Activated T-cell treated with anti-CD3 and anti-CD28 coated beads, Interleukin-2, amount 50 U/mL, for 4 hours (primary cell): Measurements from ENCODE around the gene CNTFR. TPM values are rescaled to one million over a fixed set of nuclear protein-coding genes. Genes with fewer than 3 reads are reported as not detected.

Experiments
- ATAC-seq, 2 donors: fragments of 200-7000 bp; cut with Tn5 transposase; one replicate each; pipeline ENCODE4 v1.10.0; 2021
- DNase-seq: peaks from one replicate; pipeline ENCODE4 v3.0.0-alpha.2; 2020
- H3K27me3 Mint-ChIP-seq: one replicate; pipeline ENCODE4 v1.8.0; 2021; ENCODE audit warnings: low read depth, mixed read lengths
- H3K36me3 Mint-ChIP-seq: one replicate; pipeline ENCODE4 v1.8.0; 2022; ENCODE audit warnings: mixed read lengths; ENCODE audit not compliant: insufficient read depth
- H3K4me1 Mint-ChIP-seq: one replicate; pipeline ENCODE4 v1.8.0; 2021; ENCODE audit warnings: low read depth, mixed read lengths
- H3K4me3 Mint-ChIP-seq: one replicate; pipeline ENCODE4 v1.8.0; 2021; ENCODE audit warnings: mild to moderate bottlenecking, moderate library complexity, mixed read lengths
- H3K9me3 Mint-ChIP-seq: one replicate; pipeline ENCODE4 v1.8.0; 2021; ENCODE audit warnings: mixed read lengths
- total RNA-seq, 3 donors: library from RNA; stranded (reverse); gene quantifications; one replicate each; pipeline ENCODE4 v1.2.1, GENCODE V29; 2021

CNTFR gene
- total RNA-seq, 3 donors from 2014 or later = 0.18 TPM; not detected in 2

DNA sequence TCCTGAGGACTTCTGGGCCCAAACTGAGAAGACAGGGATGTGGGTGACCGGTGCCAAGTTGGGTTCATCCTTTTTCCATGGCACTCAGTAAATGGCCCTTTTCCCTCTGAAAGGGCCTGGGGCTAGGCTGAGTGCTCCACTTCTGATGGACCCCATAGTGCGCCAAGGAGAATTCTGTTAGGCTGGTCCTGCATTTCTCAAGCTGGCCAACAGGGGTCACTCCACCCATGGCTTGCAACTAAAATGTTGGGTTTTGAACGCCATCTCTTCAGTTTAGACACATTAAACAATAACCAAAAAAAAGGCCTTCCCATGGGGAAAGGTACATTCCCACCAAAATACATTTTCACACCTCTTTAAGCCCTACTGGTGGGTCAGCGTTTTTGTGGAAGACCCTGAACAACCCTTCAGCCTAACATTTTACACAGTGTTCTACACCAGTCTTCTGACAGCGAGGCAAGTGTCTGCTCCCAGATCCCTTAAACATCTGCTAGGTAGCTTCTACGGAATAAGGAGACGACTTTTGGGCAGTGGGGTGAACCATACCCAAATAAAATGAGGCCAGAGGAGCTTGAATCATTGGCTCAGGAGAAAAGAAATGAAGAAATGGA, 27.3 kb downstream of the CNTFR start:
- Mint-ChIP-seq H3K27me3 (peaks cover 49% of the 10 kb centered on the region), H3K4me1 (no peaks in the 10 kb centered on the region), H3K9me3 (peaks cover 3% of the 10 kb centered on the region), H3K4me3 (no peak overlapping the region), H3K36me3 (no peaks in the 10 kb centered on the region)
- DNase-seq (no peak), ATAC-seq (no peak)

DNA sequence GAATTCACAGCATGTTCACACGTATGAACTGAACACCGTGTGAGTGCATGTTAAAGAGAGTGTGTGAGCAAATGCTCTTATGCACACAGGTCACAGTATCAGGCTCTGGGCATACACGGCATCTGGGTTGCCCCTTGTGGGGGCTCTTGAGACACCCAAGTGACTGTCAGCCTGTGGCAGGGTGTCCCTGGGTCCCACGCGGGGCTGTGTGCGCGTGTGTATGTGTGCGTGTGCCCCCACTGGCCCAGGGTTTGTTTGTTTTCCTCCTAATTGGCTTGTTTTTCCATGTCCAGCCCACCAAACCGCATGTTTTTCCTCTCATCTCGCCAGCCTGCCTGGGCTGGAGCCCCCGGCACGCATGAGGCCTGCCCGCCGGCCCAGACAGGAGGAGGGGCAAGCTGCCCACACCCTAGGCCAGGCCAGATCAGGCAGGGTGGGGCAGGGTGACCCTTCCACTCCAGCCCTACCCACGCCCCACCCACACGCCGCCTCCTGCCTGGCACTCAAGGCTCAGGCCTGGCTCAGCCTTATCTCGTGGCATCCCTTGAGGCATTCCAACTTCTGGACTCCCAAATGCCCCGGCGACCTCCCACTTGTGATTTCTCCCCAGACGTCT, 28.8 kb downstream of the CNTFR start:
- Mint-ChIP-seq H3K4me1 (no peaks in the 10 kb centered on the region), H3K9me3 (peaks cover 3% of the 10 kb centered on the region), H3K4me3 (no peak overlapping the region), H3K27me3 (peaks cover 46% of the 10 kb centered on the region), H3K36me3 (no peaks in the 10 kb centered on the region)
- no peak for DNase-seq
- ATAC-seq = no peak

DNA sequence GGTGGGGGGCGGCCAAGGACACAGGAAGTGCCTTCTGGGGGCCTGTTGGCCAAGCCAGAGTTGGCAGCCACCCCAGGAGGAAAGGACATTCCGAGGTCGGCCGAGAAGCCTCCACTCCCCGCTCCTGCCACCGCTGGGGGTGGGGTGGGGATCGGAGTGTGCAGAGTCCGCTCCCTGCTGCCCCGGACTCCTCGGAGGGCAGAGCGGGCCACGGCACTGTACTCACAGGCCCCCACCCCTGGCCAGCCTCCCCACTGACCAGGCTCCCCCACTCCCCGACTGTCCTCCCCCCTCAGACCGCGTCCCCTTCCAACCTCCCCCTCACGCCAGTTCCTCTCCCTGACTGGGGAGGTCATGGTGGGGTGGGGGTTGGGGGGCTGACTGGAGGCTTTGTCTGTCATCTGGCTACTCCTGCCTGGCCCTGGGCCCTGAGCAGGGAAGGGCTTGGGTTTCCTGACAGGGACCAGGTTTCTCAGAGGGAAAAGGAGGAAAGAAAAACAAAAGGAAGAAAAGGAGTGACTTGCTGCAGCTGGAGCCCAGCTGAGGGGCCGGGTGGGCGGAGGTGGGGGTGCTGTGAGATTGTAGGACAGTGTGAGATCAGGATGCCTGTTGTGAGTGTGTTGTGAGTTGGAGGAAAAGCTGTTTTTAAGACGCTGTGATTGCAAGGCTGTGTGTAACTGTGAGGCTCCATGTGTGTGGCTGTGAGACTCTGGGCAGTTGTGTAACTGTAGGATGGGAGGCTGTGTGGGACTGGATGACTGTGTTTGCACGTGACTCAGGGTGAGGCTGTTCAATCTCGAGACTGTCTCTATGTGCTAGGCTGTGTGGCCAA, 29.7 kb downstream of the CNTFR start:
- peak; percentile 38 to 53 for ATAC-seq
- Mint-ChIP-seq H3K27me3 (peaks cover 46% of the 10 kb centered on the region), H3K9me3 (peaks cover 3% of the 10 kb centered on the region)

DNA sequence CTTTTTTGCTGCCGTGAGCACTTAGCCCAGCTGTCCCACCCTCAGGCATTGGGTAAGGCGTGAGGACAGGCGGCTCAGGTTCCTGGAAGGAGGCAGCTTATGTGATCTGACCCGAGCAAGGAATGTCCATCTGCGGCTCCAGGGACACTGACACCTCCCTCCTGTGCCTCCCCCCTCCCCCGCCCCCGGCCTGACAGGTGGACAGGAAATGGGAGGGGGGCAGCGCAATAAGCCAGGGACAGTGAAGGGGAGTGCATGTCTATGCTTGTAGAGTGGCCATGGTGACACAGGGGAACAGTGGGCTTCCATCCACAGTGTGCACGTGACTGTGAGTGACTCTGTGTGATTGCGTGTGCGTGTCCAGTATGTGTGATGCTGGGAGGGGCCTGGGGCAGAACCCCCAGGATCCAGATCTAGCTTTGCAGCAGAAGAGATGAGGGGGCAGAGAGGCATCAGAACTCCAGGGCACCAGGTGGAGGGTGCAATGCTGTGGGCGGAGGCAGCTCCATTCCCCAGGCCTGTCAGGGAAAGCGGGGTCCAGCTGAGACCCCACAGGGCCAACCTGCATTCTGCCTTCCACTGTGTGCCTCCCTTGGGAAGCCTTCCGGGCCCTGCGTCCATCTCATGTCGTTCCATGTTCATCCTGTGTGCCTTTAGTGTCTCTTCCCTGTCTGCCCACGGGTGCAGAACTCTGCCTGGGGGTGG, 30.5 kb downstream of the CNTFR start:
- ATAC-seq (no peak), DNase-seq (no peak)
- H3K36me3 Mint-ChIP-seq = no peaks in the 10 kb centered on the region
- H3K4me3 Mint-ChIP-seq = no peak overlapping the region
- H3K4me1 Mint-ChIP-seq = no peaks in the 10 kb centered on the region
- H3K27me3 Mint-ChIP-seq = peaks cover 44% of the 10 kb centered on the region
- peaks cover 3% of the 10 kb centered on the region for H3K9me3 Mint-ChIP-seq

More for the DNA sequence above, 29.7 kb downstream of the CNTFR start:
- DNase-seq = no peak
- Mint-ChIP-seq H3K36me3 (no peaks in the 10 kb centered on the region), H3K4me1 (no peaks in the 10 kb centered on the region), H3K4me3 (no peak overlapping the region)

DNA sequence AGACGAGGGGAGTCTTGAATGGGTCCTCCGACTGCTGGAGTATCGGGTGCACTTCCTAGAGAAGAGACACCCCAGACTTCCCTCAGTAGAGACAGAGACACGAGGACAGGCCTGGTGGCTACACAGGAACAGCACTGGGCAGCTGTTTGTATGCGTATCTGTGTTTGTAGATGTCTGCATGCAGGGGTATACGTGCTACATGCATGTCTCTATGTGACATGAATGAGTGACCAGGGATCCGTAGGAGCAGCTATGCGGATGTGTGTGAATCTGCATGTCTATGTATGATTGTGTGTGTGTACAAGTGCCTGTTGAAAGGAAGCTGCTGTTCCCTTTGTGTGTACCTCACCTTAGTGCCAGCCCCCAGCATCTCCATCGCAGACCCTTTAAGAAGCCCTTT, 31.2 kb downstream of the CNTFR start:
- Mint-ChIP-seq H3K27me3 (peaks cover 37% of the 10 kb centered on the region), H3K4me1 (no peaks in the 10 kb centered on the region), H3K9me3 (peaks cover 3% of the 10 kb centered on the region), H3K36me3 (no peaks in the 10 kb centered on the region), H3K4me3 (no peak overlapping the region)
- DNase-seq (no peak), ATAC-seq (no peak)

DNA sequence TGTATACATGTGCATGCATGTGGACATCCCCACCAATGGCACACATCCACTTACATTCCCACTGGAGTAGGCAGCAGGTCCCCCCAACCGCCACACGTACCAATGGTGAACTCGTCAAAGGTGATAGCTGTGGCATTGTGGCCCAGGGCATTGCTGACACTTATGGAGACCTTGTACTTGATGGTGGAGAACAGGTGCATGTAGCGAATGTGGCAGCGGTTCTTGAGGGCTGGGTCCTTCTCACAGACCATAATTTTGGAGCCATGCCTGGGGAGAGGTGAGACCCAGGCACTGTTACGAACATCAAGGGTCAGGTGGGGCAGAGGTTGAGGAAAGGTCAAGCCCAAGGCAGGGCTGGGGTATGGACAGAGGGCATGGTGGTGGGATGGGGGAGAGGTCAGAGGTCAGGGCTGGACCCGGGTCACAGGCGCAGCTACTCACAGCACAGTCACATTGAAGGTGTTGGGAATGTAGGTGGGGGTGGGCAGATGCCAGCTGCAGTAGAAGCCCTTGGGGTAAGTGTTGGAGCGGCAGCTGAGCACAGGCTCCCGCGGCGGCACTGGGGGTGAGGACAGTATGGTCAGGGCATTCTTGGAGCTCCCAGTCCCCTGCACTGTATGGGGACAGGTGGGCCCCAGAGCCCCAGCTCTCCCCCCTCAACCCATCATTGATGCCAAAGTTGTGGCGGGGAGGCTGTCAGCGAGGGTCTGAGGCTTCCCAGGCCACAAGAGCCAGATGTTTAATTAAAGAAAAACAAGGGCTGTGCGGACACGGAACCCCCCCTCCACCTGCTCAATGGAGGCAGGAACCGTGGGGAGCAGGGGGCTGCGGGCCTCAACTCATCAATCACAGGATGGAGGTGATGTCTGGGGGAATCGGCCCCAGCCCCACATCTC, 31.9 kb downstream of the CNTFR start:
- DNase-seq = no peak
- ATAC-seq = no peak
- Mint-ChIP-seq H3K9me3 (peaks cover 3% of the 10 kb centered on the region), H3K27me3 (peaks cover 31% of the 10 kb centered on the region), H3K4me3 (no peak overlapping the region), H3K36me3 (no peaks in the 10 kb centered on the region), H3K4me1 (no peaks in the 10 kb centered on the region)

DNA sequence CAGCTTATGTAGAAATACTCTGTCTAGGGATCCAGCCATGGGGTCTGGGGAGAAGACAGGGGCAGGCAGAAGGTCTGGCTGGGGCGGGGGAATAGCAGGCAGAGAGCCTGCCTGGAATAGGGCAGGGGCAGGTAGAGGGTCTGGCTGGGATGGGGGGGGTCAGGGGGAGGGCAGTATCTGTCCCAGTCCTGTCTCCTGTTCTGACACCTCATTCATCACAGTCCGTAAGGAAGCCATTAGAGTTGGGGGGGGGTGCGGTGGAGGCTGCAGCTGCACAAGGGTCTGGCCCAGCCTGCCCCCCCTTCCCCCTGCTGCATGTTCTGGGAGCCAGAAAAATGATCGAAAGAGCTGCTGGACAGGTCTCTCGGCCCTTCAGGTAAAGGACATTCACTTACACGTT, 32.6 kb downstream of the CNTFR start:
- H3K9me3 Mint-ChIP-seq = peaks cover 3% of the 10 kb centered on the region
- H3K36me3 Mint-ChIP-seq = no peaks in the 10 kb centered on the region
- peaks cover 31% of the 10 kb centered on the region for H3K27me3 Mint-ChIP-seq
- no peak overlapping the region for H3K4me3 Mint-ChIP-seq
- DNase-seq (no peak), ATAC-seq (no peak)
- H3K4me1 Mint-ChIP-seq = no peaks in the 10 kb centered on the region

DNA sequence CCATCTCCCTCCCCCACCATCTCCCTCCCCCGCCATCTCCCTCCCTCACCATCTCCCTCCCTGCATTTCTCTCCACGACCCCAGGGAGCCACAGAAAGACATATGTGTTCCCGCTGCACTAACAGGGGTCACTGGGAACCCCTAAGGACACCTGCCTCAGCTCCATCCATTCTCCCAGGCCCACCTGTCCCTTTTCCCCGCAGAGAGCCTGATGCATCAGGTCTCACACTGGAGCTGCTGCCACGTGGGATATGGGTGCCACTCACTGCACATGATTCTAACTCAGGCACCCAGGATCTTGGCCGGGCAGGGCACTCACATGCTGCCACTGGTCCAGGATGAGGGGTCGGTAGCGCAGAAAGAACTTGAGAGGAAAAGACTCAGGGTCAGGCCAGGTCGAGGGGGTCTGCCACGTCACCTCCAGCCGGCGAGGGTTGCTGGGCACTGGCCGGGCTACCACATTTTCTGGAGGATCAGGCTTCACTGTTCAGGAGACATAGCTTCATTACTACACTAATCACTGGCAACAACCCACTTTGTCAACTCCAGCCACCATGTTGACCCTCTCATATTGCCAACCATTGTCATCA, 33.5 kb downstream of the CNTFR start:
- Mint-ChIP-seq H3K27me3 (peaks cover 31% of the 10 kb centered on the region), H3K36me3 (no peaks in the 10 kb centered on the region), H3K4me1 (no peaks in the 10 kb centered on the region), H3K9me3 (no peaks in the 10 kb centered on the region), H3K4me3 (no peak overlapping the region)
- no peak for ATAC-seq
- DNase-seq = no peak

DNA sequence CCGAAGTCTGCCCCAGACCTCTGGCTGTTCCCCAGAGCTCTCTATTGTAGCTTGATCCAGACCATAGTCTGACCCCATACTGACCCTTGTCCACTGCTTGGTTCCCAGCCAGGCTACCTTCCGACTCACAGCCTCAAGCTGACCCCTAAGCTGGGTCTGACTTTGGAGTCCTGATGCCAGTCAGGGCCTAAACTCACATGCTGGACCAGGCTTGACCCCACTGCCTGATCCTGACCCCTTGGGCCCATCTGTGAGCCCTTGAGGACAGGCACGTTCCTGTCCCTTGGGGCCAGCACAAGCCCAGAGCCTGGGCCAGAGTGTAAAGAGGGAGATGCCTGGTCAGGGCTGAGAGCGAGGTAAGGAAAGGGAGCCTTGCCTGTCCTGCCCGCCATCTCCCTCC, 34.0 kb downstream of the CNTFR start:
- DNase-seq (no peak), ATAC-seq (no peak)
- Mint-ChIP-seq H3K27me3 (peaks cover 31% of the 10 kb centered on the region), H3K36me3 (no peaks in the 10 kb centered on the region), H3K9me3 (no peaks in the 10 kb centered on the region), H3K4me3 (no peak overlapping the region), H3K4me1 (no peaks in the 10 kb centered on the region)

DNA sequence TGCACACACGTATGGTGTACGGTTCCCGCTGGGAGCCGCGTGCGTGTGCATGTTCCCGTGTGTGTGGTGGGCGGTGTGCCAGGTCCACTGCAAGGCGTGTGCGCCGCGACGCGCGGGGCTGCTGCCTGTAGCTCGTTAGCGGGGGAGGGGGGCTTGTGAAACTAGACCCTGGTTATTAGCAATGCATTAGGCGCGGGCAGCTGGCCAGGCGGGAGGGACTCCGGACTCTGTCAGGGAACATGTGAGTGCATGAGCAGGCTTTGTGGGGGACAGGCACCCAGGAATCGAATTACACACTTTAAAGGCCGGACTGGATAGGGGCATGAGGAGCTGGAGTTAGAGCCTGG, 34.5 kb downstream of the CNTFR start:
- DNase-seq = no peak
- Mint-ChIP-seq H3K36me3 (no peaks in the 10 kb centered on the region), H3K4me3 (no peak overlapping the region), H3K4me1 (no peaks in the 10 kb centered on the region), H3K27me3 (peaks cover 26% of the 10 kb centered on the region), H3K9me3 (no peaks in the 10 kb centered on the region)
- no peak for ATAC-seq

DNA sequence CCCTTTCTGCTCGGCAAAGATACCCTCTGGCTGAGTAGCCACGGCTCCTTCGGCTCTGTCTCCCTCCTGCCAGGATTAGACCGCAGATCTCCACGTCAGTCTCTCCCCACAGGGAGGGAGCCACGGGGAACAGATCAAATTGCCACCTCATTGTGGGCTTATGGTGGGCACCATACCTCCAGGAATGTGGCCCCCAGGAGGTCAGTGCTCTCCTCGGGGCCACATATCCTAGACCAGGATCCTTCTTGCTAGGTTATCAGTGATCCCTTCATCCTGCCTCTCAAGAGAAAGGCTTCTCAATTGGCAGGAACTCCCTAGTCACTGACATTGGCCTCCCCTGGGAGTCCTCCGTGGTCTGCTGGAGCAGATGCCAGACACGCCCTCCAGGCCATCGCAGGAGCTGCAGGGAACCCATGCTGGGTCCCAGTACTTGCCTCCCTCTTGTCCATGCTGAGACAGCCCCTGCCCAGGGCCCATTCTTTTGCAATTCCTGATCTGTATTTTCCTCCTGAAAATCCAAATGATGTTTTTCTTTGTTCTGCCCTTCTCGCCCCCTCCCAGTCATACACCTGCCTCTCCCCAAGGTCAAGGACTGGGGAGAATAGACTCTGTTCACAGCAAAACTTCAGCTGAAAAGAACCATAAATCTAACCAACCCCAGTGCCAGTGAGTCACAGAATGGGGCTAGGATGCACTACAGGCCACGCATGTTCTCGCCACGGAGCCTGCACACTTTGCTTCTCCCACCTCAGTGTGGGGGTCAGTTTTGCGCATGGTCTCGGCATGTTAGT, 35.1 kb downstream of the CNTFR start:
- Mint-ChIP-seq H3K36me3 (no peaks in the 10 kb centered on the region), H3K4me1 (no peaks in the 10 kb centered on the region), H3K4me3 (no peak overlapping the region), H3K9me3 (no peaks in the 10 kb centered on the region), H3K27me3 (peaks cover 24% of the 10 kb centered on the region)
- no peak for DNase-seq
- no peak for ATAC-seq

DNA sequence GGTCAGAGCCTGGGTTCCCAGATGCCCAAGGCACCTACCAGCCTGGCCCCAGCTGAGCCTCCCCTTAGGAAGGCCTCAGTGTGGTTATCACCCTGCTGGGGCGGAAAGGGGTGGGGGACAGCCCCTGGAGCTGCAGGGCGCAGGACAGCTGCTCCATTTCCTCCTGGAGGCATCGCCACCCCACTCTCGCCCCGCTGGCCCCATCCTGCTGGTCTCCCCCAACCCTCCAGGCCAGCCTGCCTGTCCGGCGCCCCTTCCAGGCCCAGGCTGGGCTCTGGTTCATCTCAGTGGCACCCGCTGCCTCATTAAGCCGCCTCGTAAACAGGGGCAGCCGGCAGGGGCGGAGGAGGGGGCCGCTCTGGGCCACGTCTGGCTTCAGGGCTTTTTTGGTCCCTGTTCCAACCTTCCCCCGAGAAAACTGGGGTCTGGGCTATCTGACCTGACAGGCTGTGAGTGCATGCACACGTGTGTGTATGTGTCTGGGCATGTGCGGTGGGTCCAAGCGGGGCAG, 36.0 kb downstream of the CNTFR start:
- no peak overlapping the region for H3K4me3 Mint-ChIP-seq

DNA sequence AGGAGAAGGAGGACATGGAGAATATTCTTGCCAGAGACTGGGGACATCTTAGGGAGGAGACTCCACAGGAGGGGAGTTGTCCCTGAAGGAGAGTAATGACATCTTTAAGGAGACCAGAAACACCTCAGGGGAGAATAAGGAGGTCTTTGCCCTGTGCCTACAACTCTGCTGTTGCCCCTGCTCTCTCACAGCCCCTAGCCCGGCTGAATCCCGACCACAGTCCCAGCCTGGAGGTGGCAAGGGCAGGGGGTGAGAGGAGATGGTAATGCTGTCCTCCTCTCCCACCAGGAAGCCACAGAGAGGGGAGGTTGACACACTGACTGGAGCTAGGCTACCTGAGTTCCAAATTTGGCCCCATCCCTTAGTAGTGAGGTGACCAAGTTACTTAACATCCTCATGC, 36.5 kb downstream of the CNTFR start:
- DNase-seq (no peak), ATAC-seq (no peak)
- Mint-ChIP-seq H3K36me3 (no peaks in the 10 kb centered on the region), H3K9me3 (no peaks in the 10 kb centered on the region), H3K4me1 (no peaks in the 10 kb centered on the region), H3K27me3 (peaks cover 19% of the 10 kb centered on the region), H3K4me3 (no peak overlapping the region)

More for the DNA sequence above, 36.0 kb downstream of the CNTFR start:
- H3K36me3 Mint-ChIP-seq = no peaks in the 10 kb centered on the region
- H3K4me1 Mint-ChIP-seq = no peaks in the 10 kb centered on the region
- ATAC-seq = no peak
- H3K27me3 Mint-ChIP-seq = peaks cover 17% of the 10 kb centered on the region
- DNase-seq = no peak
- no peaks in the 10 kb centered on the region for H3K9me3 Mint-ChIP-seq
